GM21515 (cell line): ENCODE measurements around the gene MTG1.
"Not testable (repeated sequence)": the region's sequence is repeated elsewhere in the genome, so short reads cannot be mapped to it uniquely, and the experiment has no call there.

Experiments
- ATAC-seq: cut with Tn5 transposase; IDR thresholded peaks from one replicate; pipeline ENCODE4 v1.9.1; 2021; ENCODE audit not compliant: unreplicated experiment

Gene MTG1

GRCh38 chr10:133399123-133399601 lies 5.2 kb downstream of the MTG1 start:
- ATAC-seq, result no peak

- ATAC-seq, result peak; percentile 75
Observed at GRCh38 chr10:133400624-133401424, 6.9 kb downstream of the MTG1 start.

DNA sequence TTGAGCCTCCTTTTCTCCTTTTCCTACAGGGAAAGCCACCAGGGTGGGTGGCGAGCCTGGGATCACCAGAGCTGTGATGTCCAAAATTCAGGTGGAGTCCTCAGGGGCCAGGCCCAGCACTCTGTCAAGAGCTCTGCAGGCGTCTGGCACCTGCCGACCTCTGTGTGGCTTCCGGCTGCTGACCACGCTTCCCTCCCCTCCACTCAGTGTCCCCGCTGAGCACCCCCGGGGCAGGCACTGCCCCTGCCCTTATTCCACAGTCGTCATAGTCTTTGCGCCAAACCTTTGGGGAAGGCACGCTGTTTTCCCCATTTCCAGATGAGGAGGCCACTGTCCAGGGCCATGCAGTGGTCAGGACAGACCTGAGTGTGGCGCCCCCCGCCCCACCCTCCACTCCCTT lies 7.5 kb downstream of the MTG1 start:
- peak; percentile 4 for ATAC-seq

DNA sequence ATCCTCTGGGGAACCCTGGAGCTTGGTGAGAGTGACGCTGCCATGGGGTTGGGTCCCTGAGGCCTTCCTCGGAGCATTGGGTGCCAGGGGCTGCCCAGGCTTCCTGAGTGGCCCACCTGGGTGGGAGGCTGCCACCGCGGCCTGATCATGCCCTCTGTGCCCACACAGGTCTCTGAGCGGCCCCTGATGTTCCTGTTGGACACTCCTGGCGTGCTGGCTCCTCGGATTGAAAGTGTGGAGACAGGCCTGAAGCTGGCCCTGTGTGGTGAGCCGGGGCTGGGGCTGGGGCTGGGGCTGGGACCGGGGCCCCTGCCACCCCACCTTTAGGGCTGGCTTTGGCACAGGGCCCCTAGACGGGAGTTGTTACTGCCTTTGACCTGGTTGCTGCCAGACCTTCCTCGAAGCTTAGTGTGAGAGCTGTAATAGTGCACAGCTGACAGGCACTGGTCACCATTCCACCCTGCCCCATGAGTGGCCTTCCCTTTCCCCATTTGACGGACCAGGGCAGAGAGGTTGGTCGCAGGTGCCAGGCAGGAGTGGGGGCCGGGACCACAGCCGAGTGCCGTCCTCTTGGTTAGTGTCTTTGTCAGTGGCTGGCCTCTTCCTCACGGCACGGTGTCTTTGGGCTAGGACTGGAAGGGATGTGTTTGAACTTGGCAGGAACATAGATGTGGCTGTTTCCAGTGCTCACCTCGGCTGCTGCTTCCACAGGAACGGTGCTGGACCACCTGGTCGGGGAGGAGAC lies 8.2 kb downstream of the MTG1 start:
- no peak for ATAC-seq

- ATAC-seq, result no peak
Observed at GRCh38 chr10:133403359-133403758, 9.4 kb downstream of the MTG1 start.

DNA sequence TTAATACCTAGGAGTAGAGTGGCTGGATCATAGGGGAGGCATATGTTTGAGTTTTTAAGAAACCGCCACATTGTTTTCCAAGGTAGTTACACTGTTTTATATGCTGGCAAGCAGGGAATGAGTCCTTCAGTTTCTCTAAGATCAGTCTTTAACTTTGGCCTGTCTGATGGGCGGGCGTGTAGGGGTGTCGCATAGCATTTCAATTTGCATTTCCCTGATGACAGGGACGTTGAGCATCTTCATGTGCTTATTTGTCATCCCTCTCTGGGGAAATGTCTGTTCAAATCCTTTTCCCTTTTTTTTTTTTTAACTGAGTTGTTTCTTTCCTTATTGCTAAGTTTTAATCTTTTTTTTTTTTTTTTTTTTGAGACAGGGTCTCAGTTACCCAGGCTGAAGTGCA lies 9.8 kb downstream of the MTG1 start:
- no peak for ATAC-seq

- no peak for ATAC-seq
Observed at GRCh38 chr10:133405272-133405671, 11.3 kb downstream of the MTG1 start.

DNA sequence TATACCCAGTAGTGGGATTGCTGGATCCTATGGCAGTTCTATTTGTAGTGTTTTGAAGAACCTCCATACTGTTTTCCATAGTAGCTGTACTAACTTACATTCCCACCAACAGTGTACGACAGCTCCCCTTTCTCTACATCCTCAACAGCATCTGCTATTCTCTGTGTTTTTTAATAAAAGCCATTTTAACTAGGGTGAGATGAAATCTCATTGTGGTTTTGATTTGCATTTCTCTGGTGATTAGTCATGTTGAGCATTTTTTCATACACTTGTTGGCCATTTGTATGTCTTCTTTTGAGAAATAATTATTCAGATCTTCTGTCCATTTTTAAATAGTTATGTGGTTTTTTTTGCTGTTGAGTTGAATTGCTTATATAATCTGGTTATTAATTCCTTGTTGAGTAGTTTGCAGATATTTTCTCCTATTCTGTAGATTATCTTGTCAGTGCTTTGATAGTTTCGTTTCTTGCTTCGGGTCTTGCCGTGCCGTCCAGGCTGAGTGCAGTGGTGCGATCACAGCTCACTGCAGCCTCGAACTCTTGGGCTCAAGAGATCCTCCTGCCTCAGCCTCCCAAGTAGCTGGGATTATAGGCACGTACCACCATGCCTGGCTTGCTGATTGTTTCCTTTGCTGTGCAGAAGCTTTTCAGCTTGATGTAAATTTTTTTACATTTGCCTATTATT lies 12.0 kb downstream of the MTG1 start:
- peak; percentile 43 for ATAC-seq

- no peak for ATAC-seq
Observed at GRCh38 chr10:133411523-133412380, 17.8 kb downstream of the MTG1 start.

DNA sequence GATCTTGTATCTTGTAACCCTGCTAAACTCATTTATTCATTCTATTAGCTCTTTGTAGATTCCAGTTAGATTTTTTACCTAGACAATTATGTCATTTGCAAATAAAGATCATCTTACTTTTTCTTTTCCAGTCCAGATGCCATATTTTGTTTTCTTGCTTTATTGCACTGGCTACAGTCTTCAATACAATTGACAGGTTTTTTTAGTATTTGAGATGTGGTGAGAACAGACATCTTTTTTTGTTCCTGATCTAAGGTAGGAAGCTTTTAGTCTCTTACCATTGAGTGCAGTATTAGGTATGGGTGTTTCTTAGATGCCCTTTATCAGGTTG lies 18.4 kb downstream of the MTG1 start:
- ATAC-seq, result no peak

DNA sequence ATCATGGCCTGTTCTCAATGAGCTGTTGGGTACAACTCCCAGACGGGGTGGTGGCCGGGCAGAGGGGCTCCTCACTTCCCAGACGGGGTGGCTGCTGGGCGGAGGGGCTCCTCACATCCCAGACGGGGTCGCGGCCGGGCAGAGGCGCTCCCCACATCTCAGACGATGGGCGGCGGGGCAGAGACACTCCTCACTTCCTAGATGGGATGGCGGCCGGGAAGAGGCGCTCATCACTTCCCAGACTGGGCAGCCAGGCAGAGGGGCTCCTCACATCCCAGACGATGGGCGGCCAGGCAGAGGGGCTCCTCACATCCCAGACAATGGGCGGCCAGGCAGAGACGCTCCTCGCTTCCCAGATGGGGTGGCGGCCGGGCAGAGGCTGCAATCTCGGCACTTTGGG lies 20.4 kb downstream of the MTG1 start:
- ATAC-seq, result not testable (repeated sequence)

GRCh38 chr10:133415752-133416151 lies 21.8 kb downstream of the MTG1 start:
- ATAC-seq, result no peak

GRCh38 chr10:133418289-133418993 lies 24.5 kb downstream of the MTG1 start:
- no peak for ATAC-seq

GRCh38 chr10:133419211-133419950 lies 25.4 kb downstream of the MTG1 start:
- ATAC-seq, result no peak

- no peak for ATAC-seq
Observed at GRCh38 chr10:133420028-133420427, 26.1 kb downstream of the MTG1 start.

GRCh38 chr10:133420579-133420978 lies 26.6 kb downstream of the MTG1 start:
- ATAC-seq, result no peak

GRCh38 chr10:133421336-133422222 lies 27.6 kb downstream of the MTG1 start:
- ATAC-seq, result no peak

- no peak for ATAC-seq
Observed at GRCh38 chr10:133422223-133422806, 28.4 kb downstream of the MTG1 start.
